ENCODE data around the gene LRRC1.

LRRC1 gene

GRCh38 chr6:53825532-53826321, 30.9 kb downstream of the LRRC1 start:
- Histone ChIP-seq H3K4me1 (no peaks in the 10 kb centered on the region), H3K4me2 (no peak overlapping the region), H4K20me1 (0 out of 2 replicates have a peak, but pooled peaks cover 5% of the 10 kb centered on the region), H3K27ac (no peak overlapping the region), H3K4me3 (no peak overlapping the region), H3K27me3 (no peaks in the 10 kb centered on the region), H3K9ac (no peak overlapping the region), H3K9me3 (no peaks in the 10 kb centered on the region), H3K36me3 (no peaks in the 10 kb centered on the region)
- no peak for TF ChIP-seq Cebpa-rat (IDR thresholded peaks at IDR 0.05)

- Histone ChIP-seq H3K27ac (no peak overlapping the region), H3K4me3 (no peak overlapping the region), H3K9me3 (no peaks in the 10 kb centered on the region), H3K36me3 (no peaks in the 10 kb centered on the region), H4K20me1 (0 out of 2 replicates have a peak, but pooled peaks cover 5% of the 10 kb centered on the region), H3K4me1 (no peaks in the 10 kb centered on the region), H3K9ac (no peak overlapping the region), H3K4me2 (no peak overlapping the region), H3K27me3 (no peaks in the 10 kb centered on the region)
- TF ChIP-seq Cebpa-rat (IDR thresholded peaks at IDR 0.05) = no peak
These were observed 32.7 kb downstream of the LRRC1 start for GRCh38 chr6:53827531-53827930.

- no peak overlapping the region for H3K9ac ChIP-seq
- no peak for TF ChIP-seq Cebpa-rat (IDR thresholded peaks at IDR 0.05)
- no peak overlapping the region for H3K4me3 ChIP-seq
- no peaks in the 10 kb centered on the region for H3K27me3 ChIP-seq
- H4K20me1 ChIP-seq = 0 out of 2 replicates have a peak, but pooled peaks cover 5% of the 10 kb centered on the region
- H3K27ac ChIP-seq = no peak overlapping the region
- H3K9me3 ChIP-seq = no peaks in the 10 kb centered on the region
- no peak overlapping the region for H3K4me2 ChIP-seq
- H3K4me1 ChIP-seq = no peaks in the 10 kb centered on the region
- no peaks in the 10 kb centered on the region for H3K36me3 ChIP-seq
These were observed 33.4 kb downstream of the LRRC1 start for GRCh38 chr6:53828215-53828614.

- Histone ChIP-seq H3K4me2 (no peak overlapping the region), H3K4me1 (no peaks in the 10 kb centered on the region), H3K9ac (no peak overlapping the region), H3K27me3 (no peaks in the 10 kb centered on the region), H3K4me3 (no peak overlapping the region), H4K20me1 (0 out of 2 replicates have a peak, but pooled peaks cover 5% of the 10 kb centered on the region), H3K9me3 (no peaks in the 10 kb centered on the region), H3K27ac (no peak overlapping the region), H3K36me3 (no peaks in the 10 kb centered on the region)
- TF ChIP-seq Cebpa-rat (IDR thresholded peaks at IDR 0.05) = no peak
These were observed 34.3 kb downstream of the LRRC1 start for GRCh38 chr6:53828966-53829697.

GRCh38 chr6:53829698-53830221, 35.0 kb downstream of the LRRC1 start:
- Histone ChIP-seq H3K4me3 (no peak overlapping the region), H3K36me3 (no peaks in the 10 kb centered on the region), H3K4me2 (no peak overlapping the region), H3K4me1 (no peaks in the 10 kb centered on the region), H3K9me3 (no peaks in the 10 kb centered on the region), H3K27ac (no peak overlapping the region), H3K27me3 (no peaks in the 10 kb centered on the region), H3K9ac (no peak overlapping the region), H4K20me1 (0 out of 2 replicates have a peak, but pooled peaks cover 5% of the 10 kb centered on the region)
- no peak for TF ChIP-seq Cebpa-rat (IDR thresholded peaks at IDR 0.05)

GRCh38 chr6:53830366-53830765, 35.6 kb downstream of the LRRC1 start:
- no peak for TF ChIP-seq Cebpa-rat (IDR thresholded peaks at IDR 0.05)
- H3K36me3 ChIP-seq = no peaks in the 10 kb centered on the region
- no peak overlapping the region for H3K9ac ChIP-seq
- H3K4me1 ChIP-seq = no peaks in the 10 kb centered on the region
- 0 out of 2 replicates have a peak, but pooled peaks cover 5% of the 10 kb centered on the region for H4K20me1 ChIP-seq
- H3K4me2 ChIP-seq = no peak overlapping the region
- no peaks in the 10 kb centered on the region for H3K9me3 ChIP-seq
- H3K4me3 ChIP-seq = no peak overlapping the region
- H3K27ac ChIP-seq = no peak overlapping the region
- no peaks in the 10 kb centered on the region for H3K27me3 ChIP-seq

GRCh38 chr6:53831081-53831869, 36.5 kb downstream of the LRRC1 start:
- Histone ChIP-seq H3K4me3 (no peak overlapping the region), H4K20me1 (0 out of 2 replicates have a peak, but pooled peaks cover 11% of the 10 kb centered on the region), H3K4me2 (no peak overlapping the region)

GRCh38 chr6:53831936-53832660, 37.3 kb downstream of the LRRC1 start:
- Histone ChIP-seq H3K9ac (no peak overlapping the region), H3K4me1 (no peaks in the 10 kb centered on the region), H3K27ac (no peak overlapping the region), H3K4me3 (no peak overlapping the region), H3K36me3 (no peaks in the 10 kb centered on the region), H3K4me2 (no peak overlapping the region), H3K27me3 (no peaks in the 10 kb centered on the region), H4K20me1 (0 out of 2 replicates have a peak, but pooled peaks cover 11% of the 10 kb centered on the region), H3K9me3 (no peaks in the 10 kb centered on the region)
- no peak for TF ChIP-seq Cebpa-rat (IDR thresholded peaks at IDR 0.05)

More at GRCh38 chr6:53831081-53831869, 36.5 kb downstream of the LRRC1 start:
- H3K27me3 ChIP-seq = no peaks in the 10 kb centered on the region
- no peak overlapping the region for H3K27ac ChIP-seq
- no peak for TF ChIP-seq Cebpa-rat (IDR thresholded peaks at IDR 0.05)
- H3K4me1 ChIP-seq = no peaks in the 10 kb centered on the region
- no peak overlapping the region for H3K9ac ChIP-seq
- no peaks in the 10 kb centered on the region for H3K9me3 ChIP-seq
- no peaks in the 10 kb centered on the region for H3K36me3 ChIP-seq

GRCh38 chr6:53833155-53833554, 38.4 kb downstream of the LRRC1 start:
- Histone ChIP-seq H3K9ac (no peak overlapping the region), H3K27ac (no peak overlapping the region), H4K20me1 (0 out of 2 replicates have a peak, but pooled peaks cover 8% of the 10 kb centered on the region), H3K36me3 (no peaks in the 10 kb centered on the region), H3K27me3 (no peaks in the 10 kb centered on the region), H3K9me3 (no peaks in the 10 kb centered on the region), H3K4me3 (no peak overlapping the region), H3K4me1 (peaks cover 2% of the 10 kb centered on the region; the same call in 1 of the 2 replicates), H3K4me2 (no peak overlapping the region)
- TF ChIP-seq Cebpa-rat (IDR thresholded peaks at IDR 0.05) = no peak
